ENCODE results near the gene LAMC3. TPM values are rescaled to one million over a fixed set of nuclear protein-coding genes. Genes with fewer than 3 reads are reported as not detected.
"Not testable (repeated sequence)": the region's sequence is repeated elsewhere in the genome, so short reads cannot be mapped to it uniquely, and the experiment has no call there.

The LAMC3 gene
- total and polyA plus RNA-seq, 5 donors: 0.51 to 2.6 (median 1.4) TPM

GRCh38 chr9:131033269-131034224 is 24.6 kb downstream of the LAMC3 start:
- Histone ChIP-seq H3K4me1 (ENCODE audit: control insufficient read depth, insufficient read depth, low read length) (peaks cover 9% of the 10 kb centered on the region), H3K4me3 (ENCODE audit: low read length) (no peak overlapping the region), H3K27ac (ENCODE audit: low read length) (no peak overlapping the region), H3K9me3 (ENCODE audit: control insufficient read depth, low read length) (no peaks in the 10 kb centered on the region), H3K27me3 (ENCODE audit: control insufficient read depth, insufficient read depth) (no peaks in the 10 kb centered on the region)
- DNase-seq (peak in 1 of 3 donors; percentile 31), ATAC-seq (no peak)
- WGBS: 79% methylated on average over 27 of the region's 27 CpGs
- intact Hi-C loops (cut with DNase I): no loop called here

GRCh38 chr9:131034268-131034667 is 25.3 kb downstream of the LAMC3 start:
- Histone ChIP-seq H3K27me3 (ENCODE audit: control insufficient read depth, insufficient read depth) (no peaks in the 10 kb centered on the region), H3K4me1 (ENCODE audit: control insufficient read depth, insufficient read depth, low read length) (peaks cover 9% of the 10 kb centered on the region), H3K27ac (ENCODE audit: low read length) (no peak overlapping the region), H3K4me3 (ENCODE audit: low read length) (no peak overlapping the region), H3K9me3 (ENCODE audit: control insufficient read depth, low read length) (no peaks in the 10 kb centered on the region)
- ATAC-seq (no peak), DNase-seq (peak in 1 of 3 donors; percentile 3)
- intact Hi-C loops (cut with DNase I): no loop called here
- 92% methylated on average over 14 of the region's 14 CpGs for WGBS

- H3K27me3 ChIP-seq (ENCODE audit: control insufficient read depth, insufficient read depth); H3K9me3 ChIP-seq (ENCODE audit: control insufficient read depth, low read length); H3K27ac ChIP-seq (ENCODE audit: low read length); H3K4me1 ChIP-seq (ENCODE audit: control insufficient read depth, insufficient read depth, low read length); ATAC-seq; intact Hi-C loops (cut with DNase I); H3K4me3 ChIP-seq (ENCODE audit: low read length): not testable (repeated sequence)
- 95% methylated on average over 10 of the region's 10 CpGs for WGBS
- DNase-seq: peak in 1 of 3 donors; percentile 22
These were observed 25.8 kb downstream of the LAMC3 start for GRCh38 chr9:131034749-131035148.

GRCh38 chr9:131035548-131035947 is 26.6 kb downstream of the LAMC3 start:
- intact Hi-C loops (cut with DNase I): no loop called here
- H3K4me3 ChIP-seq (ENCODE audit: low read length): no peak overlapping the region
- WGBS: 93% methylated on average over 3 of the region's 3 CpGs
- DNase-seq (no peak), ATAC-seq (no peak)
- no peaks in the 10 kb centered on the region for H3K27me3 ChIP-seq (ENCODE audit: control insufficient read depth, insufficient read depth)
- no peaks in the 10 kb centered on the region for H3K9me3 ChIP-seq (ENCODE audit: control insufficient read depth, low read length)
- H3K4me1 ChIP-seq (ENCODE audit: control insufficient read depth, insufficient read depth, low read length): peaks cover 9% of the 10 kb centered on the region
- H3K27ac ChIP-seq (ENCODE audit: low read length): no peak overlapping the region

GRCh38 chr9:131036071-131036470 is 27.1 kb downstream of the LAMC3 start:
- DNase-seq: peak in 1 of 3 donors; percentile 40
- Histone ChIP-seq H3K27ac (ENCODE audit: low read length) (no peak overlapping the region), H3K4me1 (ENCODE audit: control insufficient read depth, insufficient read depth, low read length) (peaks cover 9% of the 10 kb centered on the region), H3K4me3 (ENCODE audit: low read length) (no peak overlapping the region), H3K9me3 (ENCODE audit: control insufficient read depth, low read length) (no peaks in the 10 kb centered on the region), H3K27me3 (ENCODE audit: control insufficient read depth, insufficient read depth) (no peaks in the 10 kb centered on the region)
- ATAC-seq: no peak
- intact Hi-C loops (cut with DNase I): no loop called here
- WGBS: 80% methylated on average over 24 of the region's 24 CpGs

- DNase-seq (peak; percentile 53 to 81 (median 80)), ATAC-seq (peak; percentile 60 to 79)
- Histone ChIP-seq H3K4me3 (ENCODE audit: low read length) (no peak overlapping the region), H3K27ac (ENCODE audit: low read length) (peak overlapping the region; percentile 66), H3K4me1 (ENCODE audit: control insufficient read depth, insufficient read depth, low read length) (peaks cover 9% of the 10 kb centered on the region), H3K27me3 (ENCODE audit: control insufficient read depth, insufficient read depth) (no peaks in the 10 kb centered on the region), H3K9me3 (ENCODE audit: control insufficient read depth, low read length) (no peaks in the 10 kb centered on the region)
- WGBS: 39% methylated on average over 17 of the region's 17 CpGs
- intact Hi-C loops (cut with DNase I): no loop called here
These were observed 27.8 kb downstream of the LAMC3 start for GRCh38 chr9:131036529-131037334.

GRCh38 chr9:131037335-131038255 is 28.6 kb downstream of the LAMC3 start:
- intact Hi-C loops (cut with DNase I): no loop called here
- peak overlapping the region; percentile 66 for H3K27ac ChIP-seq (ENCODE audit: low read length)
- ATAC-seq: peak; percentile 32 to 50

GRCh38 chr9:131038256-131039128 is 29.5 kb downstream of the LAMC3 start:
- WGBS: 90% methylated on average over 19 of the region's 19 CpGs
- ATAC-seq: no peak
- intact Hi-C loops (cut with DNase I): no loop called here
- no peak for DNase-seq
- Histone ChIP-seq H3K27me3 (ENCODE audit: control insufficient read depth, insufficient read depth) (no peaks in the 10 kb centered on the region), H3K27ac (ENCODE audit: low read length) (no peak overlapping the region), H3K9me3 (ENCODE audit: control insufficient read depth, low read length) (no peaks in the 10 kb centered on the region), H3K4me3 (ENCODE audit: low read length) (no peak overlapping the region), H3K4me1 (ENCODE audit: control insufficient read depth, insufficient read depth, low read length) (peaks cover 9% of the 10 kb centered on the region)

More at GRCh38 chr9:131037335-131038255, 28.6 kb downstream of the LAMC3 start:
- Histone ChIP-seq H3K9me3 (ENCODE audit: control insufficient read depth, low read length) (no peaks in the 10 kb centered on the region), H3K27me3 (ENCODE audit: control insufficient read depth, insufficient read depth) (no peaks in the 10 kb centered on the region), H3K4me3 (ENCODE audit: low read length) (no peak overlapping the region), H3K4me1 (ENCODE audit: control insufficient read depth, insufficient read depth, low read length) (peaks cover 9% of the 10 kb centered on the region)
- WGBS: 30% methylated on average over 26 of the region's 26 CpGs
- peak in 2 of 3 donors; percentile 31 to 61 for DNase-seq

GRCh38 chr9:131039129-131039954 is 30.4 kb downstream of the LAMC3 start:
- no peak overlapping the region for H3K4me3 ChIP-seq (ENCODE audit: low read length)
- DNase-seq: peak in 1 of 3 donors; percentile 35
- H3K4me1 ChIP-seq (ENCODE audit: control insufficient read depth, insufficient read depth, low read length): peaks cover 9% of the 10 kb centered on the region
- no peaks in the 10 kb centered on the region for H3K9me3 ChIP-seq (ENCODE audit: control insufficient read depth, low read length)
- no peaks in the 10 kb centered on the region for H3K27me3 ChIP-seq (ENCODE audit: control insufficient read depth, insufficient read depth)
- intact Hi-C loops (cut with DNase I): no loop called here
- no peak for ATAC-seq
- no peak overlapping the region for H3K27ac ChIP-seq (ENCODE audit: low read length)
- WGBS: 83% methylated on average over 18 of the region's 18 CpGs

All from right cardiac atrium (tissue), 5 donors.